ENCODE data around the gene C5orf24. TPM values are rescaled to one million over a fixed set of nuclear protein-coding genes. Genes with fewer than 3 reads are reported as not detected.

The C5orf24 gene
- total RNA-seq, 1 donor from 2014 or later = 38.3 TPM

GRCh38 chr5:134873987-134874830, 28.4 kb downstream of the C5orf24 start, which contains the start of gene TXNDC15:
Gene TXNDC15, plus strand, starts transcription at chr5:134874371. Its CDS starts 57 bp downstream, at chr5:134874428.
- peak in 1 of 2 donors; percentile 88 for DNase-seq (ENCODE audit: extremely low spot score in 2 of 2)
- intact Hi-C loops (cut with DNase I) = no loop called here
- H3K4me1 ChIP-seq = peaks cover 40% of the 10 kb centered on the region

GRCh38 chr5:134874831-134875655, 29.3 kb downstream of the C5orf24 start:
- intact Hi-C loops (cut with DNase I) = no loop called here
- no peaks in the 10 kb centered on the region for H3K36me3 ChIP-seq
- TF ChIP-seq CTCF (IDR thresholded peaks at IDR 0.05) (no peak), POLR2A (IDR thresholded peaks at IDR 0.05) (no peak), POLR2AphosphoS5 (IDR thresholded peaks at IDR 0.05; ENCODE audit: insufficient read depth in 1 of 2, low read depth in 1 of 2) (no peak)
- DNase-seq (ENCODE audit: extremely low spot score in 2 of 2) = peak in 1 of 2 donors; percentile 93
- peak overlapping the region; percentile 64 to 99 for H3K4me3 ChIP-seq
- no peaks in the 10 kb centered on the region for H3K9me3 ChIP-seq
- no peaks in the 10 kb centered on the region for H3K27me3 ChIP-seq
- peak overlapping the region; percentile 96 for H3K27ac ChIP-seq
- H3K4me1 ChIP-seq = peaks cover 41% of the 10 kb centered on the region

More at GRCh38 chr5:134873987-134874830, 28.4 kb downstream of the C5orf24 start, which contains the start of gene TXNDC15:
- H3K4me3 ChIP-seq = peak within 1 kb of the TSS; percentile 64 to 99
- no peaks in the 10 kb centered on the region for H3K27me3 ChIP-seq
- peak within 1 kb of the TSS; percentile 96 for H3K27ac ChIP-seq
- no peaks in the 10 kb centered on the region for H3K9me3 ChIP-seq
- TF ChIP-seq POLR2A (IDR thresholded peaks at IDR 0.05) (peak in 1 of 2 donors; percentile 50), POLR2AphosphoS5 (IDR thresholded peaks at IDR 0.05; ENCODE audit: insufficient read depth in 1 of 2, low read depth in 1 of 2) (peak; percentile 45 to 80), CTCF (IDR thresholded peaks at IDR 0.05) (no peak)
- no peaks in the 10 kb centered on the region for H3K36me3 ChIP-seq

- Histone ChIP-seq H3K4me1 (peaks cover 41% of the 10 kb centered on the region), H3K36me3 (no peaks in the 10 kb centered on the region), H3K9me3 (no peaks in the 10 kb centered on the region), H3K27me3 (no peaks in the 10 kb centered on the region), H3K4me3 (no peak overlapping the region), H3K27ac (no peak overlapping the region)
- TF ChIP-seq CTCF (IDR thresholded peaks at IDR 0.05) (no peak), POLR2AphosphoS5 (IDR thresholded peaks at IDR 0.05; ENCODE audit: insufficient read depth in 1 of 2, low read depth in 1 of 2) (no peak), POLR2A (IDR thresholded peaks at IDR 0.05) (no peak)
- no peak for DNase-seq (ENCODE audit: extremely low spot score in 2 of 2)
- intact Hi-C loops (cut with DNase I) = no loop called here
These were observed 31.4 kb downstream of the C5orf24 start for GRCh38 chr5:134877159-134877558.

GRCh38 chr5:134878403-134878802, 32.6 kb downstream of the C5orf24 start:
- Histone ChIP-seq H3K36me3 (no peaks in the 10 kb centered on the region), H3K27me3 (no peaks in the 10 kb centered on the region), H3K4me1 (peaks cover 41% of the 10 kb centered on the region), H3K9me3 (no peaks in the 10 kb centered on the region), H3K4me3 (no peak overlapping the region), H3K27ac (no peak overlapping the region)
- intact Hi-C loops (cut with DNase I) = no loop called here
- DNase-seq (ENCODE audit: extremely low spot score in 2 of 2) = no peak
- no peak for TF ChIP-seq CTCF (IDR thresholded peaks at IDR 0.05)
- no peak for TF ChIP-seq POLR2AphosphoS5 (IDR thresholded peaks at IDR 0.05; ENCODE audit: insufficient read depth in 1 of 2, low read depth in 1 of 2)
- no peak for TF ChIP-seq POLR2A (IDR thresholded peaks at IDR 0.05)
